Measurements from ENCODE around the gene SEL1L2. TPM values are rescaled to one million over a fixed set of nuclear protein-coding genes. Genes with fewer than 3 reads are reported as not detected.
A peak's percentile ranks its signal among the peaks of the same experiment; 100 is the strongest.

The SEL1L2 gene
- total and polyA plus RNA-seq, 9 donors: 0.12 to 0.50 (median 0.23) TPM; not detected in 6

- Histone ChIP-seq H3K4me3 (ENCODE audit: low read length) (no peak overlapping the region), H3K36me3 (ENCODE audit: control insufficient read depth, insufficient read depth, low read length) (peaks cover 40% of the 10 kb centered on the region), H3K27me3 (ENCODE audit: control insufficient read depth, insufficient read depth, low read length) (no peaks in the 10 kb centered on the region), H3K9me3 (replicated peaks; ENCODE audit: control insufficient read depth, low read depth, low read length) (no peaks in the 10 kb centered on the region), H3K4me1 (ENCODE audit: control insufficient read depth, insufficient read depth, low read length) (no peaks in the 10 kb centered on the region), H3K27ac (ENCODE audit: low read length) (no peak overlapping the region)
- WGBS (ENCODE audit: insufficient coverage): 100% methylated on average over 3 of the region's 3 CpGs
- DNase-seq: no peak
Measured at GRCh38 chr20:13809855-13810254, 180.6 kb downstream of the SEL1L2 start.

- Histone ChIP-seq H3K27me3 (ENCODE audit: control insufficient read depth, insufficient read depth, low read length) (no peaks in the 10 kb centered on the region), H3K9me3 (replicated peaks; ENCODE audit: control insufficient read depth, low read depth, low read length) (no peaks in the 10 kb centered on the region), H3K27ac (ENCODE audit: low read length) (no peak overlapping the region), H3K4me1 (ENCODE audit: control insufficient read depth, insufficient read depth, low read length) (no peaks in the 10 kb centered on the region), H3K36me3 (ENCODE audit: control insufficient read depth, insufficient read depth, low read length) (peaks cover 35% of the 10 kb centered on the region), H3K4me3 (ENCODE audit: low read length) (no peak overlapping the region)
- WGBS (ENCODE audit: insufficient coverage): 91% methylated on average over 2 of the region's 2 CpGs
- no peak for DNase-seq
Measured at GRCh38 chr20:13809373-13809772, 181.0 kb downstream of the SEL1L2 start.

GRCh38 chr20:13800728-13801134 lies 189.7 kb downstream of the SEL1L2 start:
- WGBS (ENCODE audit: insufficient coverage): 20% methylated on average over 1 of the region's 7 CpGs
- DNase-seq: peak; percentile 94
- Histone ChIP-seq H3K27ac (ENCODE audit: low read length) (no peak overlapping the region), H3K9me3 (replicated peaks; ENCODE audit: control insufficient read depth, low read depth, low read length) (no peaks in the 10 kb centered on the region), H3K4me1 (ENCODE audit: control insufficient read depth, insufficient read depth, low read length) (peaks cover 7% of the 10 kb centered on the region), H3K27me3 (ENCODE audit: control insufficient read depth, insufficient read depth, low read length) (no peaks in the 10 kb centered on the region), H3K36me3 (ENCODE audit: control insufficient read depth, insufficient read depth, low read length) (peaks cover 27% of the 10 kb centered on the region), H3K4me3 (ENCODE audit: low read length) (no peak overlapping the region)

GRCh38 chr20:13799974-13800373 lies 190.4 kb downstream of the SEL1L2 start:
- DNase-seq: no peak
- Histone ChIP-seq H3K9me3 (replicated peaks; ENCODE audit: control insufficient read depth, low read depth, low read length) (no peaks in the 10 kb centered on the region), H3K4me3 (ENCODE audit: low read length) (no peak overlapping the region), H3K36me3 (ENCODE audit: control insufficient read depth, insufficient read depth, low read length) (peaks cover 33% of the 10 kb centered on the region), H3K27me3 (ENCODE audit: control insufficient read depth, insufficient read depth, low read length) (no peaks in the 10 kb centered on the region), H3K4me1 (ENCODE audit: control insufficient read depth, insufficient read depth, low read length) (peaks cover 7% of the 10 kb centered on the region), H3K27ac (ENCODE audit: low read length) (no peak overlapping the region)
- 69% methylated on average over 2 of the region's 2 CpGs for WGBS (ENCODE audit: insufficient coverage)

Other genes starting within 250 kb of the SEL1L2 start
- gene ESF1, start 205.7 kb downstream of the SEL1L2 start, total RNA-seq: 12.5 TPM
- 10 to 100 TPM; 11.6 to 20.4 (median 15.7) TPM for gene ESF1, start 205.7 kb downstream of the SEL1L2 start, polyA plus RNA-seq (ENCODE audit: insufficient read depth in 1 of 8, insufficient read length in 8 of 8, low replicate concordance in 1 of 8)
- gene NDUFAF5, start 205.6 kb downstream of the SEL1L2 start, total RNA-seq: 26.0 TPM
- 10 to 100 TPM; 14.0 to 23.1 (median 17.7) TPM for gene NDUFAF5, start 205.6 kb downstream of the SEL1L2 start, polyA plus RNA-seq (ENCODE audit: insufficient read depth in 1 of 8, insufficient read length in 8 of 8, low replicate concordance in 1 of 8)
- 3.7 TPM for gene MACROD2, start 4.9 kb upstream of the SEL1L2 start, total RNA-seq
- gene MACROD2, start 4.9 kb upstream of the SEL1L2 start, polyA plus RNA-seq (ENCODE audit: insufficient read depth in 1 of 8, insufficient read length in 8 of 8, low replicate concordance in 1 of 8): 1 to 10 TPM; 2.0 to 4.9 (median 3.0) TPM

Data from muscle of leg (tissue), 11 donors.